Measurements from ENCODE around the gene LRRC55.
"Not testable (repeated sequence)": the region's sequence is repeated elsewhere in the genome, so short reads cannot be mapped to it uniquely, and the experiment has no call there.

LRRC55 gene

GRCh38 chr11:57162179-57162898 lies 19.4 kb upstream of the LRRC55 start:
- DNase-seq: no peak

GRCh38 chr11:57163160-57163868 lies 18.4 kb upstream of the LRRC55 start:
- no peak for DNase-seq

- DNase-seq: no peak
Observed at GRCh38 chr11:57164317-57164716, 17.4 kb upstream of the LRRC55 start.

GRCh38 chr11:57167125-57167846 lies 14.5 kb upstream of the LRRC55 start:
- no peak for DNase-seq

- not testable (repeated sequence) for DNase-seq
Observed at GRCh38 chr11:57169732-57170313, 11.9 kb upstream of the LRRC55 start.

- no peak for DNase-seq
Observed at GRCh38 chr11:57172031-57172430, 9.7 kb upstream of the LRRC55 start.

DNA sequence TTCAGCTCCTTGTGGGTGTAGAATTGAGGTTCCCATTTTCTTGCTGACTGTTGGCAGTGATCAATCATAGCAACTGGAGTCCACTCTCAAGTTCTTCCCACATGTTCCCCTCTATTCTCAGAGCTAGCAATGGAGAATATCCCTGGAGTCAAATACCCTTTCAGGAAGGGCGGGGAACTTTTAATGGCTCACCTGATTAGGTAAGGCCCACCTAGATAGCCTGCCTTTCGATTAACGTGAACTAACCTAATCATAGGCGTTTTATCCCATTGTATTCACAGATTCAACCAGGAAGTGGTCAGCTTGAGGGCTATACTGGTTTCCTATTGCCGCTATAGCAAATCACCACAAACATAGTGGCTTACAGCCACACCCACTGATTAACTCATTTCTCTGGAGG lies 7.1 kb upstream of the LRRC55 start:
- no peak for DNase-seq

- DNase-seq: no peak
Observed at GRCh38 chr11:57175478-57175877, 6.3 kb upstream of the LRRC55 start.

GRCh38 chr11:57178334-57178733 lies 3.4 kb upstream of the LRRC55 start:
- no peak for DNase-seq

DNA sequence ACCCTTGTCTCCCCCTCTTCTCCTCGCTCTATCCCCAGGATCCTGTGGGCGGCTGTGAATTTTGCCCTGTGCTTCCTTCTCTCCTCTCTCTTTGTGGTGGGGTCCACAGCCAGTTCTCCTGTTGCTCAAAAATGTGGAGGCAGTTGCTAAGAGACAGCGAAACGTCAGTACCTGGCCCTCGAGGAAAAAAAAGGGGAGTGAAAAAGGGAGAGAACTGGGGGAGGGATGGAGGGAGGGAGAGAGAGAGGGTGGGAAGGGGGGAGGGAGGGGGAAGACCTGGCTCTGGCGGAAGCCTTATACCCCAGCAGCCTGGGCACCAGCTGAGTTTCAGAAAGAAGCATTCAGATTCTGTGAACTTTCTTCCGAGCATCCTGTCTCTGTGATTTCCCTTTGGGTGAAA lies 2.1 kb upstream of the LRRC55 start:
- no peak for DNase-seq

- no peak for DNase-seq
Observed at GRCh38 chr11:57180081-57180561, 1.6 kb upstream of the LRRC55 start.

- DNase-seq: no peak
Observed at GRCh38 chr11:57180964-57181363, 789 bp upstream of the LRRC55 start.

- no peak for DNase-seq
Observed at GRCh38 chr11:57182896-57183295, 1.1 kb downstream of the LRRC55 start.

GRCh38 chr11:57190548-57190947 lies 8.8 kb downstream of the LRRC55 start:
- no peak for DNase-seq

- DNase-seq: no peak
Observed at GRCh38 chr11:57191311-57192219, 9.8 kb downstream of the LRRC55 start.

DNA sequence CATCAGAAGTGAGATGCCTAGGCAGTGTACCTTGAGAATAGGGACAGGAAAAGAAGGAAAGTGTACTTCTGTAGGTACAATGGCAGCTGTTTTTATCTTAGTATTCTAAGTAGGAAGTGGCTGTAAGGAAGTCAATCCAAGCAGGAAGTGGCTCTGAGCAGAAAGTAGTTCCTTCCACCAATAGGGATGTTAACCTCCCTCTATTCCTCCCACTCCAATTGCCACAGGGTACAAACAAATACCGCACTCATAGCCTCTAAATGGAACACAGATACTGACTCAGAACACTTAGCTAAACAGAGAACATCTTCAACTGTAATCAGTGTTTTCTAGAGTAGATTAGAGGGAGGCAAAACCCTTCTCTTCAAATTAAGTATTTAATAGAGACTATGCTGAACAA lies 10.6 kb downstream of the LRRC55 start:
- DNase-seq: no peak

DNA sequence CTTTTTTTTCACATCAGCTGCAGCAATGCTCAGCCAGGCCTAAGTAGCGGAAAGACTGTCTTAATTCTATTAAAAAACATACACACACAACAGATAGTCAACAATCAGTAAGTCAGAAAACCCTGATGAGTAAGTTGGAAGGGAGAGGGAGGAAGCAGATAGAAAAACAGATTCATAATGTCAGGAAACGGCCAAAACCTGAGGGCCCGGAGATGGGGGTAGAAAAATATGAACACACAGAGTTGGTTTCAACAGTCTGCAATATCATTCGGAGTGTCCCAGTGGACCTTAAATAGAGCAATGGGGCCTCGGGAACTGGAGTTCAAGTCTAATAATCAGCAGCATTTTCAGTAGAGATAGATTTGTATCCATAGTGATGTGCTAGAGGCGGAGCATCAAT lies 14.8 kb downstream of the LRRC55 start:
- DNase-seq: no peak

- DNase-seq: no peak
Observed at GRCh38 chr11:57197762-57198161, 16.0 kb downstream of the LRRC55 start.

- DNase-seq: no peak
Observed at GRCh38 chr11:57199330-57199729, 17.6 kb downstream of the LRRC55 start.

DNA sequence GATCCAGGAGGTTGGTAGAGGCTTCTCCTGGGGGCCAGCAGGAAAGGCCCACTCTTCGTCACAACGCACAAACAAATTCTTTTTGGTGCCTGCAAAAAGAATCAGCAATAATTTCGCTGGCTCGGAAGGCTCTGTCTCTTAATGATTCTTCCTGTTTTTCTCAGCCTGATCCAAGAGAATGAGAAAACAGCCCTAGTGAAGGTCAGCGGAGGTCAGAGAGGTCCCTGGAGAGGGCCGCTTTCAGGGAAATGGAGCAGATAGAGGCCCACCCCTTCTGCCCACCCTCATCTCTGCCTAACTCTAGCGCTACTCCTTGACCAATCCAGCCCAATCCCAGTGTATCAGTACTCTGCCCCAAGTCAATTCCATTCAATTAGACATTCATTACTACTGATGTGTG lies 19.2 kb downstream of the LRRC55 start:
- DNase-seq: no peak

DNA sequence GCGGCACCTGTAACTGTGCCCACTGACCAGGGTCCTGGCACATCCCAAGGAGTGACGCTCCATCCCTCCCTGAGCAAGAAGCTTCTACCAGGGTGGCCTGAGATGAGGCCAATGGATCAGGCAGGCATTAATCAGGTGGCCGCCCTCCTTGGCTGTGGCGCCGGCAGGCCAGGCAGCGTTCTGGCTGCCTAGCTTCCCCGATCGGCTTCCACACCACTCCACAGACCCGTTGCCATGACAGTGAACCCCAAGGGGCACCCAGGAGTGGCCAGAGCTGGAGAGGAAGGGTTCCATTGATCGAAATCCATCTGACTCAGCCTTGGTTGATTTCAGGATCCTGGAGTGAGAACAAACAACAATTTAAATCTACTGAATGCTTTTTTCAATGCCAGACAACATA lies 20.5 kb downstream of the LRRC55 start:
- no peak for DNase-seq

DNA sequence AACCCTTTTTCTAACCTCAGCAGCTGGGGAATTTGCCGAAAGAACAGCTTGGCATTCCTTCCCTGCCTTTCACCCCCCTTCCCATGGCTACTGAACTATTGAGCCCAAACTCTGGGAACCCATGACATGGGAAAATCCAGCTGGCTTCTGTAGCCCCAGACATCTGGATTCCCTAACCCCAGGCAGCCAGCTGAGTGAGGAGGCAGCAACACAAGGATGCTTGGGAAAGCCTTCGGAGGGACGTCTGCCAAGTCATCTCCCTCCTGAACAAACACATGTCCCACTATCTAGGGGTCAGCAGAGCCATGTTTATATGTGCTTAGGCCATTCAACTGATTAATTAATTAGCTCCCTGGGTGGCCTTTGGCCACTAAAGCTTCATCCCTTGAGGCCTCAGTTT lies 21.6 kb downstream of the LRRC55 start:
- DNase-seq: no peak
